Thyroid gland (tissue), 4 donors: ENCODE data around the gene PLA2G4D.

Experiments
- POLR2A ChIP-seq, 2 donors: fragments of 450-650 bp; IDR thresholded peaks; one replicate each; pipeline ENCODE4 v1.6.1; 2017; ENCODE audit warnings: antibody characterized with exemption in 2 of 2, mild to moderate bottlenecking in 2 of 2, moderate library complexity in 1 of 2
- TF ChIP-seq, protein P1 (sequence below), 6 experiments: fragments of 200-600 bp in 3 of 6; fragments of 450-650 bp in 3 of 6; sonication (generic) in 3 of 6; IDR thresholded peaks; one replicate each; pipeline ENCODE4 v1.5.1; 2016 to 2019; ENCODE audit warnings: antibody characterized with exemption in 6 of 6, mild to moderate bottlenecking in 2 of 6, inconsistent platforms in 1 of 6, moderate library complexity in 1 of 6

DNA sequence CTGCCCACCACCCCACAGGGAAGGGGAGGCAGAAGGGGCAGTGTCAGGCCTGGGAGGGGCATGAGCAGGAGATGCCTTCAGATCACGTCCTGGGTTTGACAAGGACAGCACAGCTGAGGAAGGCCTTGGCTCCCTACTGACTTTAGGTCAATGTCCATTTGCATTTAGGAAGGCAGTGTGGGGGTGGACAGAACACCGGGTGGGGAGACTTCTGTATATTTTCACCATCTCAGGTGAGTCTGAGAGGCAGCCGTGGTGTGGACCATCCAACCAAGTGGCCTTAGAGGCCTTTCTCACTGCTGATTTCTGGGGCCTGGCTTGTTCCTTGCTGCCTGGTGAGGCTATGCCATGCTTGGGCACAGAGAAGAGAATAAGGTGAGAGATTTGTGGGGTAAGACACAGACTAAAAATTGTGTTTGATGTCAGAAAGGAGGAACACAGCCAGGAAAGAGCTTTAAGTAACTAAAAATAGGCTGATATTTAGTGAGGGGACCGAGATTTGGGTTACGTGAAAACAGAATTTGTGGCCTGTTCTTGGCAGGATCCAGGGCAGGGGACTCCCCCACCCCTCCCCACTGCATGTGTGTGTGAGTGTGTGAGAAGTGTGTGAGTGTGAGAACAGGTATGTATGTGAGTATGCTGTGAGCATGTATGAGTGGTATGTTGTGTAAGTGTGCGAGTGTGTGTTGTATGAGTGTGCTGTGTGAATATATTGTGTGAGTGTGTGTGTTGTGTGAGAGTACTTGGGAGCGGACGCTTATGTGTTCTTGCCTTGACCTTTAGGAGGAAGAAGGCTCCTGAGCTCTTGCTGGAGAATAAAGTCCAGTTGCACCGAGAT, 61.8 kb downstream of the PLA2G4D start:
- TF ChIP-seq, protein P1, sequence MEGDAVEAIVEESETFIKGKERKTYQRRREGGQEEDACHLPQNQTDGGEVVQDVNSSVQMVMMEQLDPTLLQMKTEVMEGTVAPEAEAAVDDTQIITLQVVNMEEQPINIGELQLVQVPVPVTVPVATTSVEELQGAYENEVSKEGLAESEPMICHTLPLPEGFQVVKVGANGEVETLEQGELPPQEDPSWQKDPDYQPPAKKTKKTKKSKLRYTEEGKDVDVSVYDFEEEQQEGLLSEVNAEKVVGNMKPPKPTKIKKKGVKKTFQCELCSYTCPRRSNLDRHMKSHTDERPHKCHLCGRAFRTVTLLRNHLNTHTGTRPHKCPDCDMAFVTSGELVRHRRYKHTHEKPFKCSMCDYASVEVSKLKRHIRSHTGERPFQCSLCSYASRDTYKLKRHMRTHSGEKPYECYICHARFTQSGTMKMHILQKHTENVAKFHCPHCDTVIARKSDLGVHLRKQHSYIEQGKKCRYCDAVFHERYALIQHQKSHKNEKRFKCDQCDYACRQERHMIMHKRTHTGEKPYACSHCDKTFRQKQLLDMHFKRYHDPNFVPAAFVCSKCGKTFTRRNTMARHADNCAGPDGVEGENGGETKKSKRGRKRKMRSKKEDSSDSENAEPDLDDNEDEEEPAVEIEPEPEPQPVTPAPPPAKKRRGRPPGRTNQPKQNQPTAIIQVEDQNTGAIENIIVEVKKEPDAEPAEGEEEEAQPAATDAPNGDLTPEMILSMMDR (IDR thresholded peaks at IDR 0.05) = no peak
- TF ChIP-seq POLR2A (IDR thresholded peaks at IDR 0.05) = no peak
